Uterus (tissue), 4 donors: Measurements from ENCODE around the gene RABGGTA. TPM values are rescaled to one million over a fixed set of nuclear protein-coding genes. Genes with fewer than 3 reads are reported as not detected.

ENCODE experiments used
- DNase-seq, 2 donors: peaks; one replicate each; pipeline ENCODE4 v3.0.0-alpha.2; 2019 to 2020
- H3K27ac ChIP-seq, 2 donors: fragments of 200-600 bp; sonication (generic); 1 replicate in 1 of 2; 2 replicates in 1 of 2; pipeline ENCODE4 v1.5.1; 2016 to 2018
- H3K27me3 ChIP-seq, 2 donors: fragments of 200-600 bp; sonication (generic); one replicate each; pipeline ENCODE4 v1.5.1; 2018 to 2019; ENCODE audit warnings: control low read depth in 1 of 2
- H3K36me3 ChIP-seq, 2 donors: fragments of 200-600 bp; sonication (generic); one replicate each; pipeline ENCODE4 v1.5.1; 2019; ENCODE audit warnings: control low read depth in 1 of 2
- H3K4me1 ChIP-seq, 2 donors: fragments of 200-600 bp; sonication (generic); one replicate each; pipeline ENCODE4 v1.5.1; 2018 to 2019; ENCODE audit warnings: control low read depth in 1 of 2
- H3K4me3 ChIP-seq, 2 donors: fragments of 200-600 bp; sonication (generic); 1 replicate in 1 of 2; 2 replicates in 1 of 2; pipeline ENCODE4 v1.5.1; 2018 to 2019; ENCODE audit warnings: mild to moderate bottlenecking in 1 of 2
- H3K9me3 ChIP-seq, 2 donors: fragments of 200-600 bp; sonication (generic); one replicate each; pipeline ENCODE4 v1.5.1; 2019; ENCODE audit warnings: control low read depth in 1 of 2
- POLR2A ChIP-seq, 2 donors: fragments of 450-650 bp; IDR thresholded peaks; one replicate each; pipeline ENCODE4 v1.6.1; 2016; ENCODE audit warnings: antibody characterized with exemption in 2 of 2, mild to moderate bottlenecking in 1 of 2, moderate library complexity in 1 of 2
- intact Hi-C: fragments of 100-400 bp; cut with DNase I; formaldehyde crosslinking; loops from one replicate; pipeline ENCODE4 v1.15.1; 2023; ENCODE audit warnings: low total_unique reads
- total RNA-seq, 4 donors: library from RNA; depleted of rRNA in 3 of 4; stranded (reverse); fragments of >200 nt in 3 of 4; gene quantifications; one replicate each; pipeline versions ENCODE4 v1.1.0 to v1.2.4, GENCODE V29; 2014 to 2023
- TF ChIP-seq, protein P1 (sequence below), 4 experiments: fragments of 200-600 bp in 2 of 4; fragments of 450-650 bp in 2 of 4; sonication (generic) in 2 of 4; IDR thresholded peaks; one replicate each; pipeline ENCODE4 v1.5.1; 2016 to 2019; ENCODE audit warnings: antibody characterized with exemption in 4 of 4, mild to moderate bottlenecking in 2 of 4, moderate library complexity in 1 of 4
- donor health status: DM: yes; HTN: yes; CAD: no.

Gene RABGGTA
- total RNA-seq, 4 donors from 2014 or later = 9.2 to 67.9 (median 23.2) TPM

GRCh38 chr14:24269368-24269767, 2.0 kb downstream of the RABGGTA start:
- no peak for DNase-seq
- intact Hi-C loops = no loop called here
- Histone ChIP-seq H3K27ac (no peak overlapping the region), H3K27me3 (no peaks in the 10 kb centered on the region), H3K4me1 (no peaks in the 10 kb centered on the region), H3K36me3 (no peaks in the 10 kb centered on the region), H3K4me3 (no peak overlapping the region), H3K9me3 (no peaks in the 10 kb centered on the region)
- TF ChIP-seq, protein P1, sequence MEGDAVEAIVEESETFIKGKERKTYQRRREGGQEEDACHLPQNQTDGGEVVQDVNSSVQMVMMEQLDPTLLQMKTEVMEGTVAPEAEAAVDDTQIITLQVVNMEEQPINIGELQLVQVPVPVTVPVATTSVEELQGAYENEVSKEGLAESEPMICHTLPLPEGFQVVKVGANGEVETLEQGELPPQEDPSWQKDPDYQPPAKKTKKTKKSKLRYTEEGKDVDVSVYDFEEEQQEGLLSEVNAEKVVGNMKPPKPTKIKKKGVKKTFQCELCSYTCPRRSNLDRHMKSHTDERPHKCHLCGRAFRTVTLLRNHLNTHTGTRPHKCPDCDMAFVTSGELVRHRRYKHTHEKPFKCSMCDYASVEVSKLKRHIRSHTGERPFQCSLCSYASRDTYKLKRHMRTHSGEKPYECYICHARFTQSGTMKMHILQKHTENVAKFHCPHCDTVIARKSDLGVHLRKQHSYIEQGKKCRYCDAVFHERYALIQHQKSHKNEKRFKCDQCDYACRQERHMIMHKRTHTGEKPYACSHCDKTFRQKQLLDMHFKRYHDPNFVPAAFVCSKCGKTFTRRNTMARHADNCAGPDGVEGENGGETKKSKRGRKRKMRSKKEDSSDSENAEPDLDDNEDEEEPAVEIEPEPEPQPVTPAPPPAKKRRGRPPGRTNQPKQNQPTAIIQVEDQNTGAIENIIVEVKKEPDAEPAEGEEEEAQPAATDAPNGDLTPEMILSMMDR (IDR thresholded peaks at IDR 0.05) = no peak
- no peak for TF ChIP-seq POLR2A (IDR thresholded peaks at IDR 0.05)

DNA sequence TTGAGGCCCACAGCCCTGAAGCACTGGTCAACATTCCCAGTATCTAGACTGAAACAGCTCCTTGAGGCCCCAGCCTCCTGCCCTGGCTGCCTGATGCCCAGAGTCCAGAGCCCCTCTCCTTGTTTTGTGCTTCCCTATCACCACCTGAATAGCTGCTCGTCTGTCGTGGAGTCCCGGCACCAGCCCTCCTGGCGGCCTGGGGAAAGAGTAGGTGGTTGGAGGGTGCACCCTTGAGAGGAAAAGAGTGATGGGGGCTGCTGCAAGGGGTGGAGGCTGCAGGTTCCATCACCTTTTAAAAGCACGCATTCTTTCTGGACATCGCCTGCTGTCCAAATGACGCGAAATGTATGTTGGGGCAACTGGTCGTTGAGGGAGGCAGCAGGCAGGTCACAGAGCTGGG, 3.2 kb downstream of the RABGGTA start:
- H3K4me3 ChIP-seq = no peak overlapping the region
- TF ChIP-seq, protein P1 (IDR thresholded peaks at IDR 0.05) = no peak
- no peak for TF ChIP-seq POLR2A (IDR thresholded peaks at IDR 0.05)
- intact Hi-C loops = no loop called here
- DNase-seq = no peak
- H3K4me1 ChIP-seq = no peaks in the 10 kb centered on the region
- H3K27ac ChIP-seq = no peak overlapping the region
- no peaks in the 10 kb centered on the region for H3K9me3 ChIP-seq
- no peaks in the 10 kb centered on the region for H3K36me3 ChIP-seq
- H3K27me3 ChIP-seq = no peaks in the 10 kb centered on the region

- no peak for DNase-seq
- H3K4me3 ChIP-seq = no peak overlapping the region
- no peaks in the 10 kb centered on the region for H3K36me3 ChIP-seq
- H3K4me1 ChIP-seq = no peaks in the 10 kb centered on the region
- intact Hi-C loops = no loop called here
- no peak overlapping the region for H3K27ac ChIP-seq
- H3K27me3 ChIP-seq = no peaks in the 10 kb centered on the region
- no peak for TF ChIP-seq POLR2A (IDR thresholded peaks at IDR 0.05)
- TF ChIP-seq, protein P1 (IDR thresholded peaks at IDR 0.05) = no peak
- no peaks in the 10 kb centered on the region for H3K9me3 ChIP-seq
Observed at GRCh38 chr14:24267516-24267915, 3.9 kb downstream of the RABGGTA start.

- H3K9me3 ChIP-seq = no peaks in the 10 kb centered on the region
- TF ChIP-seq, protein P1 (IDR thresholded peaks at IDR 0.05) = no peak
- TF ChIP-seq POLR2A (IDR thresholded peaks at IDR 0.05) = no peak
- no peak for DNase-seq
- H3K4me3 ChIP-seq = no peak overlapping the region
- H3K27me3 ChIP-seq = no peaks in the 10 kb centered on the region
- intact Hi-C loops = no loop called here
- no peak overlapping the region for H3K27ac ChIP-seq
- no peaks in the 10 kb centered on the region for H3K36me3 ChIP-seq
- no peaks in the 10 kb centered on the region for H3K4me1 ChIP-seq
Observed at GRCh38 chr14:24266344-24267244, 4.8 kb downstream of the RABGGTA start.

DNA sequence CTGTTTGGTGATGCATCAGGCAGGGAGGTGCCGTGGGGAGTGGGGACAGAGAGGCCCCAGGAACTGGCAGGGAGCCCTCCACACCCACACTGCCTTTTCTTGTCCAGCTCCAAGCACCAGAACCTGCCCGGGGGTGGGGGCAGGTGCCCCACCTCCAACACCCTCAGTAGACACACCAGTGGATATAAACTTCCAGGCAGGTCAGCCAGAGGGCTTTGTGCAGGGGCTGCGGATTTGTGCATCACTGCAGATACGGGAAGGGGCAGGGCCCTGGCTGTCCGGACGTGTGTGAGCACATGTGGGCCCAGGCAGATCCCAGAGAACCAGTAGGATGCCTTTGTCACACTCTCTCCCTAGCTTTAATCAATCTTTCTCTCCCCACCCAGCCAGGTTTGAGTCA, 7.1 kb downstream of the RABGGTA start:
- DNase-seq = no peak
- H3K9me3 ChIP-seq = no peaks in the 10 kb centered on the region
- H3K4me3 ChIP-seq = no peak overlapping the region
- TF ChIP-seq, protein P1 (IDR thresholded peaks at IDR 0.05) = no peak
- TF ChIP-seq POLR2A (IDR thresholded peaks at IDR 0.05) = no peak
- H3K27me3 ChIP-seq = no peaks in the 10 kb centered on the region
- no peak overlapping the region for H3K27ac ChIP-seq
- no peaks in the 10 kb centered on the region for H3K4me1 ChIP-seq
- intact Hi-C loops = no loop called here
- no peaks in the 10 kb centered on the region for H3K36me3 ChIP-seq
